ENCODE data around the gene CCDC3.

The CCDC3 gene

GRCh38 chr10:12974491-12975199 lies 26.9 kb downstream of the CCDC3 start:
- no peaks in the 10 kb centered on the region for H3K9me3 ChIP-seq (ENCODE audit: control insufficient read depth in 1 of 2, low read length in 2 of 2)
- H3K4me1 ChIP-seq (ENCODE audit: control insufficient read depth in 1 of 2, insufficient read depth in 2 of 2, low read length in 2 of 2): no peaks in the 10 kb centered on the region
- H3K36me3 ChIP-seq (ENCODE audit: control insufficient read depth in 1 of 2, insufficient read depth in 2 of 2, low read length in 2 of 2): no peaks in the 10 kb centered on the region
- no peaks in the 10 kb centered on the region for H3K27me3 ChIP-seq (ENCODE audit: low read depth, low read length)
- H3K4me3 ChIP-seq (ENCODE audit: low read depth in 1 of 2, low read length in 2 of 2): no peak overlapping the region
- H3K27ac ChIP-seq (ENCODE audit: low read length): no peak overlapping the region

GRCh38 chr10:12974078-12974477 lies 27.4 kb downstream of the CCDC3 start:
- no peaks in the 10 kb centered on the region for H3K4me1 ChIP-seq (ENCODE audit: control insufficient read depth in 1 of 2, insufficient read depth in 2 of 2, low read length in 2 of 2)
- no peak overlapping the region for H3K27ac ChIP-seq (ENCODE audit: low read length)
- H3K4me3 ChIP-seq (ENCODE audit: low read depth in 1 of 2, low read length in 2 of 2): no peak overlapping the region
- no peaks in the 10 kb centered on the region for H3K9me3 ChIP-seq (ENCODE audit: control insufficient read depth in 1 of 2, low read length in 2 of 2)
- no peaks in the 10 kb centered on the region for H3K36me3 ChIP-seq (ENCODE audit: control insufficient read depth in 1 of 2, insufficient read depth in 2 of 2, low read length in 2 of 2)
- no peaks in the 10 kb centered on the region for H3K27me3 ChIP-seq (ENCODE audit: low read depth, low read length)

DNA sequence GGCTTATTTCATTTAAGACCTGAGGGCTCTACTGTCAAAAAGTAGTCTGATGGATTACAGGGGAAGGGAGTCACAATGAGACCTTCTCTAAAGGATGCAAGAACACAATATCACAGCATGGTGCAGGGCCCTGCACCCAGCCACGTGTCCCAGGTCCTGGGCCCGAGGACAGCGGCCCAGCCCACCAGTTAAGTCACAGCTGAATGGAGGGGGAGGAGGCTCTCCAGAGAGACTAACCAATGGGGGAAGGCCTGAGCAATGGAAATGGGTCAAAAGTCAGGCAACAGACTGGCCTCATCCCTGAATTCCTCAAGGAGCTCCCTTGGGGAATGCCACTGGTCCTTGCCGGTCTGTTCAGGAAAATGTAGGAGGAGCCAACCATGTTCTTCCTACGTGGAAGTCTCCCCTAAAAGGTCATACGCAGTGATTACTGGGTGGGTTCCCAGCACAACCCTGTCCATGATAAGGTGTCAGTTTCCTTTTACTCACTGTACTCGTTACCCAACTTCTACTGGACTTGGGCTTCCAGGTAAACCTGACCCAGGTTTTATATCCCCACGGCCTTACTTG lies 28.3 kb downstream of the CCDC3 start:
- no peaks in the 10 kb centered on the region for H3K36me3 ChIP-seq (ENCODE audit: control insufficient read depth in 1 of 2, insufficient read depth in 2 of 2, low read length in 2 of 2)
- no peak overlapping the region for H3K27ac ChIP-seq (ENCODE audit: low read length)
- no peak overlapping the region for H3K4me3 ChIP-seq (ENCODE audit: low read depth in 1 of 2, low read length in 2 of 2)
- no peaks in the 10 kb centered on the region for H3K27me3 ChIP-seq (ENCODE audit: low read depth, low read length)
- H3K9me3 ChIP-seq (ENCODE audit: control insufficient read depth in 1 of 2, low read length in 2 of 2): no peaks in the 10 kb centered on the region
- H3K4me1 ChIP-seq (ENCODE audit: control insufficient read depth in 1 of 2, insufficient read depth in 2 of 2, low read length in 2 of 2): no peaks in the 10 kb centered on the region

GRCh38 chr10:12972146-12972545 lies 29.4 kb downstream of the CCDC3 start:
- Histone ChIP-seq H3K36me3 (ENCODE audit: control insufficient read depth in 1 of 2, insufficient read depth in 2 of 2, low read length in 2 of 2) (no peaks in the 10 kb centered on the region), H3K27me3 (ENCODE audit: low read depth, low read length) (no peaks in the 10 kb centered on the region), H3K4me3 (ENCODE audit: low read depth in 1 of 2, low read length in 2 of 2) (no peak overlapping the region), H3K27ac (ENCODE audit: low read length) (no peak overlapping the region), H3K4me1 (ENCODE audit: control insufficient read depth in 1 of 2, insufficient read depth in 2 of 2, low read length in 2 of 2) (no peaks in the 10 kb centered on the region), H3K9me3 (ENCODE audit: control insufficient read depth in 1 of 2, low read length in 2 of 2) (peaks cover 0 to 4% of the 10 kb centered on the region in 2 donors)

- H3K36me3 ChIP-seq (ENCODE audit: control insufficient read depth in 1 of 2, insufficient read depth in 2 of 2, low read length in 2 of 2): no peaks in the 10 kb centered on the region
- H3K27me3 ChIP-seq (ENCODE audit: low read depth, low read length): no peaks in the 10 kb centered on the region
- no peak overlapping the region for H3K4me3 ChIP-seq (ENCODE audit: low read depth in 1 of 2, low read length in 2 of 2)
- H3K27ac ChIP-seq (ENCODE audit: low read length): no peak overlapping the region
- no peaks in the 10 kb centered on the region for H3K4me1 ChIP-seq (ENCODE audit: control insufficient read depth in 1 of 2, insufficient read depth in 2 of 2, low read length in 2 of 2)
- H3K9me3 ChIP-seq (ENCODE audit: control insufficient read depth in 1 of 2, low read length in 2 of 2): peaks cover 0 to 8% of the 10 kb centered on the region in 2 donors
Observed at GRCh38 chr10:12971001-12971788, 30.3 kb downstream of the CCDC3 start.

DNA sequence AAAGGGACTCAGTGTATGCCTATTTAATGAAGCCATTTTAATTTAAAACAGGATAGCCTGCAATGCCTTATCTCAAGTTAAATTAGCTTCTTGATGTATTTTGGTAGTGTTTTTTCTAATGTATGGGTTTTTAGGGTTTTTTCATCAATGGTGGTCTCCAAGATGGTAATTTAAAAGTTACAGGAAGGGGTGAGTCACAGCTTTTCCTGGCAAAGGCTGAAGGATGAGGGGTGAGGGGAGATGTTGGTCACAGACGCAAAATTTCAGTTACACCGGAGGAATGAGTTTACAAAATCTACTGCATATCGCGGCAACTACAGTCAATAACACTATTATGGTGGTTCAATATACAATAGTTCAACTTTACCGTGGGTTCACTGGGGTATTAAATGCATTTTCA lies 31.6 kb downstream of the CCDC3 start:
- H3K27ac ChIP-seq (ENCODE audit: low read length): no peak overlapping the region
- no peaks in the 10 kb centered on the region for H3K27me3 ChIP-seq (ENCODE audit: low read depth, low read length)
- H3K36me3 ChIP-seq (ENCODE audit: control insufficient read depth in 1 of 2, insufficient read depth in 2 of 2, low read length in 2 of 2): no peaks in the 10 kb centered on the region
- no peak overlapping the region for H3K4me3 ChIP-seq (ENCODE audit: low read depth in 1 of 2, low read length in 2 of 2)
- H3K4me1 ChIP-seq (ENCODE audit: control insufficient read depth in 1 of 2, insufficient read depth in 2 of 2, low read length in 2 of 2): no peaks in the 10 kb centered on the region
- peaks cover 0 to 8% of the 10 kb centered on the region in 2 donors for H3K9me3 ChIP-seq (ENCODE audit: control insufficient read depth in 1 of 2, low read length in 2 of 2)

DNA sequence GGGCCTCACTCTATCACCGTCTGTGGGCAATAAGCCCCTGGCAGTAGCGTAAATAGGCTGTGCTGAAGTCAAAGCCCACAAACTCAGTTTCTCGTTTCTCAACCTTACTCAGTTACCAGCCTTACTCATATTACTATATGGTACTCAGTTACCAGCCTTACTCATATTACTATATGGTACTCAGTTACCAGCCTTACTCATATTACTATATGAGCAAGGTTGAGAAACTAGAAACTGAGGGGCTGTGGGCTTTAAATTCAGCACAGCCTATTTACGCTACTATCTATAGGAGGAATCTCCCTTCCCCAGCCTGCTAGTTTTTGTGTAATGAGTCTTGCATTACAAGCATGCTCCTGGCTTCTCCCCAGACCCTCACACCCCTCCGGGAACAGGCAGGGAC lies 35.4 kb downstream of the CCDC3 start:
- peaks cover 0 to under 1% of the 10 kb centered on the region in 2 donors for H3K4me1 ChIP-seq (ENCODE audit: control insufficient read depth in 1 of 2, insufficient read depth in 2 of 2, low read length in 2 of 2)
- H3K27ac ChIP-seq (ENCODE audit: low read length): no peak overlapping the region

DNA sequence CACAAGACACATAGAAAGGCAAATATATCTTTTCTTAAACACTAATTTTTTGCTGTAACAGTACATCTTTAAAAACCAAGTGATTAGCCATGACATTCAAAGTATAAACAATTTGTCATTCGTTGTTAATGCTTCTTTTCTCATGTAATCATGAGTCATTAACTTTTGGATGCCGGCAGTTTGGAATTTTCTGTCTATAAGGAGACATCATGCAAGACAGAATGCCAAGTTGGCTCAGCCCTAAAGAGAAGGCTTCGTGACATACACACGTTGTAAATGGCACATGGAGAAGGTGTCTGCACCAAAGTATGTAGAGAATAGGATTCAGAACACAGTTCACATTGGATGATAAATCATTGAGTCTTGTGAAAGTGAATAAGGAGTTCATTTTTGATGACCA lies 35.9 kb downstream of the CCDC3 start:
- Histone ChIP-seq H3K9me3 (ENCODE audit: control insufficient read depth in 1 of 2, low read length in 2 of 2) (peaks cover 0 to 8% of the 10 kb centered on the region in 2 donors), H3K27me3 (ENCODE audit: low read depth, low read length) (no peaks in the 10 kb centered on the region), H3K4me1 (ENCODE audit: control insufficient read depth in 1 of 2, insufficient read depth in 2 of 2, low read length in 2 of 2) (peaks cover 0 to 6% of the 10 kb centered on the region in 2 donors), H3K4me3 (ENCODE audit: low read depth in 1 of 2, low read length in 2 of 2) (no peak overlapping the region), H3K27ac (ENCODE audit: low read length) (no peak overlapping the region), H3K36me3 (ENCODE audit: control insufficient read depth in 1 of 2, insufficient read depth in 2 of 2, low read length in 2 of 2) (no peaks in the 10 kb centered on the region)

More for the DNA sequence above, 35.4 kb downstream of the CCDC3 start:
- Histone ChIP-seq H3K4me3 (ENCODE audit: low read depth in 1 of 2, low read length in 2 of 2) (no peak overlapping the region), H3K36me3 (ENCODE audit: control insufficient read depth in 1 of 2, insufficient read depth in 2 of 2, low read length in 2 of 2) (no peaks in the 10 kb centered on the region), H3K9me3 (ENCODE audit: control insufficient read depth in 1 of 2, low read length in 2 of 2) (peaks cover 0 to 8% of the 10 kb centered on the region in 2 donors), H3K27me3 (ENCODE audit: low read depth, low read length) (no peaks in the 10 kb centered on the region)

DNA sequence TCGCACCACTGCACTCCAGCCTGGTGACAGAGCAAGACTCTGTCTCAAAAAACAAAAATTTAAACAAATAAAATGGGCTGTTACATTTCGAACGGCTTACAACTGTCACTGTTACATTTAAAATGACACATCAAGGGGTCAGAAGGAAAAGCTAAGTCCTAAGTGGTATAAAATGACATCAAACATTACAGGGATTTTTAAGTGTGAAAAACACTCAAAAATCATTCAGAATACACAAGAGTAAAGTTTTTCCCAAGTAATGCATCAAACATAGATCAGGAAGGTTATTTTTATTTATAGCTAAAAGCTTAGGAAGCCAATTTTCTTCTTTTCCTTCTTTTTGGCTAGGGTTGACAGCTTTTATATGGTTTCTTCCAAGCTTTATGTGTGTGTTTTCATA lies 39.0 kb downstream of the CCDC3 start:
- Histone ChIP-seq H3K4me1 (ENCODE audit: control insufficient read depth in 1 of 2, insufficient read depth in 2 of 2, low read length in 2 of 2) (peaks cover 0 to 7% of the 10 kb centered on the region in 2 donors), H3K27ac (ENCODE audit: low read length) (no peak overlapping the region), H3K4me3 (ENCODE audit: low read depth in 1 of 2, low read length in 2 of 2) (no peak overlapping the region), H3K36me3 (ENCODE audit: control insufficient read depth in 1 of 2, insufficient read depth in 2 of 2, low read length in 2 of 2) (no peaks in the 10 kb centered on the region), H3K9me3 (ENCODE audit: control insufficient read depth in 1 of 2, low read length in 2 of 2) (peaks cover 0 to 5% of the 10 kb centered on the region in 2 donors), H3K27me3 (ENCODE audit: low read depth, low read length) (no peaks in the 10 kb centered on the region)

- H3K27me3 ChIP-seq (ENCODE audit: low read depth, low read length): no peaks in the 10 kb centered on the region
- H3K27ac ChIP-seq (ENCODE audit: low read length): no peak overlapping the region
- H3K36me3 ChIP-seq (ENCODE audit: control insufficient read depth in 1 of 2, insufficient read depth in 2 of 2, low read length in 2 of 2): no peaks in the 10 kb centered on the region
- H3K4me3 ChIP-seq (ENCODE audit: low read depth in 1 of 2, low read length in 2 of 2): no peak overlapping the region
- peaks cover 0 to 7% of the 10 kb centered on the region in 2 donors for H3K4me1 ChIP-seq (ENCODE audit: control insufficient read depth in 1 of 2, insufficient read depth in 2 of 2, low read length in 2 of 2)
- H3K9me3 ChIP-seq (ENCODE audit: control insufficient read depth in 1 of 2, low read length in 2 of 2): no peaks in the 10 kb centered on the region
Observed at GRCh38 chr10:12961416-12962205, 39.9 kb downstream of the CCDC3 start.

GRCh38 chr10:12960941-12961340 lies 40.6 kb downstream of the CCDC3 start:
- no peaks in the 10 kb centered on the region for H3K27me3 ChIP-seq (ENCODE audit: low read depth, low read length)
- H3K9me3 ChIP-seq (ENCODE audit: control insufficient read depth in 1 of 2, low read length in 2 of 2): no peaks in the 10 kb centered on the region
- H3K36me3 ChIP-seq (ENCODE audit: control insufficient read depth in 1 of 2, insufficient read depth in 2 of 2, low read length in 2 of 2): no peaks in the 10 kb centered on the region
- H3K4me3 ChIP-seq (ENCODE audit: low read depth in 1 of 2, low read length in 2 of 2): no peak overlapping the region
- H3K4me1 ChIP-seq (ENCODE audit: control insufficient read depth in 1 of 2, insufficient read depth in 2 of 2, low read length in 2 of 2): peaks cover 0 to 7% of the 10 kb centered on the region in 2 donors
- H3K27ac ChIP-seq (ENCODE audit: low read length): no peak overlapping the region

Data from muscle layer of duodenum (tissue), 2 donors.